ENCODE data around the gene MRPL40. TPM values are rescaled to one million over a fixed set of nuclear protein-coding genes. Genes with fewer than 3 reads are reported as not detected.

MRPL40 gene
- total RNA-seq, 1 donor from 2014 or later = 24.4 TPM

- Mint-ChIP-seq H3K36me3 (ENCODE audit: unreplicated experiment) (no peaks in the 10 kb centered on the region), H3K9me3 (ENCODE audit: unreplicated experiment) (peaks cover 2% of the 10 kb centered on the region), H3K4me3 (ENCODE audit: unreplicated experiment) (no peak overlapping the region), H3K27me3 (ENCODE audit: unreplicated experiment) (peaks cover 8% of the 10 kb centered on the region), H3K4me1 (ENCODE audit: low read depth, unreplicated experiment) (peaks cover 13% of the 10 kb centered on the region), H3K27ac (ENCODE audit: unreplicated experiment) (peak overlapping the region; percentile 91)
- no peak for TF ChIP-seq CTCF (IDR thresholded peaks at IDR 0.05; ENCODE audit: partially characterized antibody, unreplicated experiment)
- no peak for DNase-seq
Observed at GRCh38 chr22:19464975-19465374, 32.6 kb downstream of the MRPL40 start.

GRCh38 chr22:19466126-19466716, 33.9 kb downstream of the MRPL40 start:
- TF ChIP-seq CTCF (IDR thresholded peaks at IDR 0.05; ENCODE audit: partially characterized antibody, unreplicated experiment) = no peak
- peaks cover 8% of the 10 kb centered on the region for H3K27me3 Mint-ChIP-seq (ENCODE audit: unreplicated experiment)
- peaks cover 13% of the 10 kb centered on the region for H3K4me1 Mint-ChIP-seq (ENCODE audit: low read depth, unreplicated experiment)
- H3K4me3 Mint-ChIP-seq (ENCODE audit: unreplicated experiment) = no peak overlapping the region
- no peak for DNase-seq
- H3K9me3 Mint-ChIP-seq (ENCODE audit: unreplicated experiment) = peaks cover 2% of the 10 kb centered on the region
- H3K27ac Mint-ChIP-seq (ENCODE audit: unreplicated experiment) = peak overlapping the region; percentile 22
- no peaks in the 10 kb centered on the region for H3K36me3 Mint-ChIP-seq (ENCODE audit: unreplicated experiment)

GRCh38 chr22:19466848-19467752, 34.8 kb downstream of the MRPL40 start:
- Mint-ChIP-seq H3K27ac (ENCODE audit: unreplicated experiment) (no peak overlapping the region), H3K9me3 (ENCODE audit: unreplicated experiment) (peaks cover 2% of the 10 kb centered on the region), H3K36me3 (ENCODE audit: unreplicated experiment) (no peaks in the 10 kb centered on the region), H3K4me1 (ENCODE audit: low read depth, unreplicated experiment) (peaks cover 13% of the 10 kb centered on the region), H3K4me3 (ENCODE audit: unreplicated experiment) (no peak overlapping the region), H3K27me3 (ENCODE audit: unreplicated experiment) (peaks cover 9% of the 10 kb centered on the region)
- DNase-seq = no peak
- no peak for TF ChIP-seq CTCF (IDR thresholded peaks at IDR 0.05; ENCODE audit: partially characterized antibody, unreplicated experiment)

GRCh38 chr22:19467912-19468311, 35.6 kb downstream of the MRPL40 start:
- no peak overlapping the region for H3K27ac Mint-ChIP-seq (ENCODE audit: unreplicated experiment)
- H3K4me1 Mint-ChIP-seq (ENCODE audit: low read depth, unreplicated experiment) = peaks cover 10% of the 10 kb centered on the region
- H3K9me3 Mint-ChIP-seq (ENCODE audit: unreplicated experiment) = peaks cover 2% of the 10 kb centered on the region
- peaks cover 9% of the 10 kb centered on the region for H3K27me3 Mint-ChIP-seq (ENCODE audit: unreplicated experiment)
- H3K36me3 Mint-ChIP-seq (ENCODE audit: unreplicated experiment) = no peaks in the 10 kb centered on the region
- TF ChIP-seq CTCF (IDR thresholded peaks at IDR 0.05; ENCODE audit: partially characterized antibody, unreplicated experiment) = no peak
- DNase-seq = no peak
- no peak overlapping the region for H3K4me3 Mint-ChIP-seq (ENCODE audit: unreplicated experiment)

- Mint-ChIP-seq H3K4me1 (ENCODE audit: low read depth, unreplicated experiment) (peaks cover under 1% of the 10 kb centered on the region), H3K4me3 (ENCODE audit: unreplicated experiment) (no peak overlapping the region), H3K27me3 (ENCODE audit: unreplicated experiment) (peaks cover 9% of the 10 kb centered on the region), H3K36me3 (ENCODE audit: unreplicated experiment) (no peaks in the 10 kb centered on the region), H3K27ac (ENCODE audit: unreplicated experiment) (no peak overlapping the region), H3K9me3 (ENCODE audit: unreplicated experiment) (no peaks in the 10 kb centered on the region)
- no peak for DNase-seq
- TF ChIP-seq CTCF (IDR thresholded peaks at IDR 0.05; ENCODE audit: partially characterized antibody, unreplicated experiment) = no peak
Observed at GRCh38 chr22:19469421-19469820, 37.1 kb downstream of the MRPL40 start.

All from glutamatergic neuron (in vitro differentiated cells).